KMS-11 (cell line): Measurements from ENCODE around the gene TBC1D2B.
"Not testable (repeated sequence)": the region's sequence is repeated elsewhere in the genome, so short reads cannot be mapped to it uniquely, and the experiment has no call there.

Source experiments
- H2AFZ ChIP-seq: fragments of 200-600 bp; sonication (generic); 2 replicates; pipeline ENCODE4 v1.6.1; 2016; ENCODE audit warnings: antibody characterized with exemption, mixed run types, low read depth
- H3K27ac ChIP-seq: fragments of 200-600 bp; sonication (generic); 2 replicates; pipeline ENCODE4 v1.6.1; 2016; ENCODE audit warnings: mild to moderate bottlenecking, mixed run types
- H3K27me3 ChIP-seq: fragments of 200-600 bp; sonication (generic); 2 replicates; pipeline ENCODE4 v1.6.1; 2017; ENCODE audit warnings: mild to moderate bottlenecking, low read depth, mixed run types, moderate library complexity; ENCODE audit not compliant: insufficient read depth
- H3K36me3 ChIP-seq: fragments of 200-600 bp; sonication (generic); 2 replicates; pipeline ENCODE4 v1.6.1; 2017; ENCODE audit warnings: mild to moderate bottlenecking, mixed run types; ENCODE audit not compliant: insufficient read depth
- H3K4me1 ChIP-seq: fragments of 200-600 bp; sonication (generic); 2 replicates; pipeline ENCODE4 v1.6.1; 2016; ENCODE audit warnings: mild to moderate bottlenecking, low read depth, mixed run types; ENCODE audit not compliant: poor library complexity, severe bottlenecking
- H3K4me2 ChIP-seq: fragments of 200-600 bp; sonication (generic); 2 replicates; pipeline ENCODE4 v1.7.0; 2016; ENCODE audit warnings: mild to moderate bottlenecking, mixed run types
- H3K4me3 ChIP-seq: fragments of 200-600 bp; sonication (generic); IDR thresholded peaks from 2 replicates; pipeline ENCODE4 v1.6.1; 2017; ENCODE audit warnings: low read depth, low read length, mixed read lengths; ENCODE audit not compliant: insufficient read depth
- H3K79me2 ChIP-seq: fragments of 200-600 bp; sonication (generic); 2 replicates; pipeline ENCODE4 v1.6.1; 2016; ENCODE audit warnings: low read depth, mixed run types; ENCODE audit not compliant: insufficient read depth
- H3K9ac ChIP-seq: fragments of 200-600 bp; sonication (generic); 2 replicates; pipeline ENCODE4 v1.6.1; 2016; ENCODE audit warnings: mild to moderate bottlenecking, mixed run types
- H4K20me1 ChIP-seq: fragments of 200-600 bp; sonication (generic); 2 replicates; pipeline ENCODE4 v1.6.1; 2016; ENCODE audit warnings: mild to moderate bottlenecking, mixed run types; ENCODE audit not compliant: insufficient read depth
- CTCF ChIP-seq: fragments of 200-600 bp; sonication (generic); conservative IDR thresholded peaks from 2 replicates; pipeline ENCODE4 v1.6.1; 2017; ENCODE audit warnings: low read depth, mild to moderate bottlenecking, antibody characterized with exemption, low read length, moderate library complexity, mixed read lengths

The TBC1D2B gene

GRCh38 chr15:77971875-77972274 is 105.6 kb downstream of the TBC1D2B start:
- H3K4me3 ChIP-seq, H3K36me3 ChIP-seq, H3K4me1 ChIP-seq, H2AFZ ChIP-seq, H4K20me1 ChIP-seq, H3K79me2 ChIP-seq, H3K4me2 ChIP-seq, H3K9ac ChIP-seq, H3K27ac ChIP-seq, H3K27me3 ChIP-seq: not testable (repeated sequence)

- not testable (repeated sequence) for H4K20me1 ChIP-seq, H3K9ac ChIP-seq, H3K36me3 ChIP-seq, H3K27me3 ChIP-seq, H3K4me3 ChIP-seq, H3K27ac ChIP-seq, H3K4me2 ChIP-seq, H2AFZ ChIP-seq, H3K79me2 ChIP-seq, H3K4me1 ChIP-seq
Observed at GRCh38 chr15:77970813-77971360, 106.6 kb downstream of the TBC1D2B start.

- no peaks in the 10 kb centered on the region for H3K79me2 ChIP-seq
- H3K9ac ChIP-seq: no peak overlapping the region
- no peak overlapping the region for H3K27ac ChIP-seq
- H3K4me1 ChIP-seq: no peaks in the 10 kb centered on the region
- no peak overlapping the region for H3K4me2 ChIP-seq
- no peak overlapping the region for H3K4me3 ChIP-seq
- no peak for TF ChIP-seq CTCF
- no peak overlapping the region for H2AFZ ChIP-seq
- H3K36me3 ChIP-seq: no peaks in the 10 kb centered on the region
- no peaks in the 10 kb centered on the region for H3K27me3 ChIP-seq
- no peaks in the 10 kb centered on the region for H4K20me1 ChIP-seq
Observed at GRCh38 chr15:77969055-77969454, 108.5 kb downstream of the TBC1D2B start.

GRCh38 chr15:77967798-77968197 is 109.7 kb downstream of the TBC1D2B start:
- H3K9ac ChIP-seq: no peak overlapping the region
- no peaks in the 10 kb centered on the region for H3K4me1 ChIP-seq
- H3K36me3 ChIP-seq: no peaks in the 10 kb centered on the region
- no peak overlapping the region for H3K4me3 ChIP-seq
- H3K27me3 ChIP-seq: no peaks in the 10 kb centered on the region
- H2AFZ ChIP-seq: no peak overlapping the region
- no peak for TF ChIP-seq CTCF
- no peaks in the 10 kb centered on the region for H3K79me2 ChIP-seq
- no peaks in the 10 kb centered on the region for H4K20me1 ChIP-seq
- H3K4me2 ChIP-seq: no peak overlapping the region
- H3K27ac ChIP-seq: no peak overlapping the region

- H3K9ac ChIP-seq, H3K79me2 ChIP-seq, H3K4me3 ChIP-seq, H3K4me1 ChIP-seq, H3K27ac ChIP-seq, H3K36me3 ChIP-seq, H3K4me2 ChIP-seq, H4K20me1 ChIP-seq, H2AFZ ChIP-seq, H3K27me3 ChIP-seq: not testable (repeated sequence)
Observed at GRCh38 chr15:77967235-77967615, 110.3 kb downstream of the TBC1D2B start.

GRCh38 chr15:77966540-77967234 is 110.8 kb downstream of the TBC1D2B start:
- H3K4me3 ChIP-seq: no peak overlapping the region
- H2AFZ ChIP-seq: no peak overlapping the region
- no peak overlapping the region for H3K9ac ChIP-seq

More at GRCh38 chr15:77966540-77967234, 110.8 kb downstream of the TBC1D2B start:
- TF ChIP-seq CTCF: peak; percentile 86
- no peak overlapping the region for H3K27ac ChIP-seq
- H3K36me3 ChIP-seq: no peaks in the 10 kb centered on the region
- no peak overlapping the region for H3K4me2 ChIP-seq
- no peaks in the 10 kb centered on the region for H3K27me3 ChIP-seq
- H3K79me2 ChIP-seq: no peaks in the 10 kb centered on the region
- H4K20me1 ChIP-seq: no peaks in the 10 kb centered on the region
- no peaks in the 10 kb centered on the region for H3K4me1 ChIP-seq
